ENCODE measurements around the gene ABCE1.

DNA sequence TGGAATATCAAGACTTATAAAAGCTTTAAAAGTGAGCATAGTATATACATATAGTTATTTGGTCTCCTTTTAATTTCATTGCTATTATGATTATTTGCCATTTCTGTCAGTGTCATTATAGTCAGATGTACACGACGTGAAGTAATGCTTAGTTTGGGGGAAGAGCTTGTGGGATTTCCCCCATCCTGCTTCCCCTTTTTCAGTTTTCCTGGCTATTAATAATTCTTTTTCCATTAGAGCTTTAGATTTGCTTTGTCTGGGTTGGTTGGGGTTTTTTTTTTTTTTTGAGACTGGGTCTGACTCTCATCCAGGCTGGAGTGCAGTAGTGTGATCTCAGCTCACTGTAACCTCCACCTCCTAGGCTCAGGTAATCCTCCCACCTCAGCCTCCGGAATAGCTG is 5.4 kb downstream of the ABCE1 start:
- TF ChIP-seq, protein P1, sequence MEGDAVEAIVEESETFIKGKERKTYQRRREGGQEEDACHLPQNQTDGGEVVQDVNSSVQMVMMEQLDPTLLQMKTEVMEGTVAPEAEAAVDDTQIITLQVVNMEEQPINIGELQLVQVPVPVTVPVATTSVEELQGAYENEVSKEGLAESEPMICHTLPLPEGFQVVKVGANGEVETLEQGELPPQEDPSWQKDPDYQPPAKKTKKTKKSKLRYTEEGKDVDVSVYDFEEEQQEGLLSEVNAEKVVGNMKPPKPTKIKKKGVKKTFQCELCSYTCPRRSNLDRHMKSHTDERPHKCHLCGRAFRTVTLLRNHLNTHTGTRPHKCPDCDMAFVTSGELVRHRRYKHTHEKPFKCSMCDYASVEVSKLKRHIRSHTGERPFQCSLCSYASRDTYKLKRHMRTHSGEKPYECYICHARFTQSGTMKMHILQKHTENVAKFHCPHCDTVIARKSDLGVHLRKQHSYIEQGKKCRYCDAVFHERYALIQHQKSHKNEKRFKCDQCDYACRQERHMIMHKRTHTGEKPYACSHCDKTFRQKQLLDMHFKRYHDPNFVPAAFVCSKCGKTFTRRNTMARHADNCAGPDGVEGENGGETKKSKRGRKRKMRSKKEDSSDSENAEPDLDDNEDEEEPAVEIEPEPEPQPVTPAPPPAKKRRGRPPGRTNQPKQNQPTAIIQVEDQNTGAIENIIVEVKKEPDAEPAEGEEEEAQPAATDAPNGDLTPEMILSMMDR (IDR thresholded peaks at IDR 0.05): no peak
- no peak for TF ChIP-seq POLR2A (IDR thresholded peaks at IDR 0.05)

Data from thyroid gland (tissue), 4 donors.